GM19324 (cell line): Measurements from ENCODE around the gene RASL11A.
"Not testable (repeated sequence)": the region's sequence is repeated elsewhere in the genome, so short reads cannot be mapped to it uniquely, and the experiment has no call there.

ENCODE experiments used
- ATAC-seq: cut with Tn5 transposase; IDR thresholded peaks from one replicate; pipeline ENCODE4 v1.9.1; 2021; ENCODE audit warnings: mild to moderate bottlenecking, moderate library complexity; ENCODE audit not compliant: unreplicated experiment, low FRiP score

Gene RASL11A

GRCh38 chr13:27296496-27296895 is 25.9 kb downstream of the RASL11A start:
- no peak for ATAC-seq

GRCh38 chr13:27298849-27299248 is 28.2 kb downstream of the RASL11A start:
- no peak for ATAC-seq

GRCh38 chr13:27300406-27300805 is 29.8 kb downstream of the RASL11A start:
- not testable (repeated sequence) for ATAC-seq

GRCh38 chr13:27300941-27301586 is 30.4 kb downstream of the RASL11A start:
- no peak for ATAC-seq

- ATAC-seq: no peak
Measured at GRCh38 chr13:27302643-27303262, 32.1 kb downstream of the RASL11A start.

GRCh38 chr13:27304099-27304498 is 33.5 kb downstream of the RASL11A start:
- ATAC-seq: no peak

GRCh38 chr13:27304611-27305010 is 34.0 kb downstream of the RASL11A start:
- ATAC-seq: no peak

- no peak for ATAC-seq
Measured at GRCh38 chr13:27306364-27306763, 35.7 kb downstream of the RASL11A start.

GRCh38 chr13:27308941-27309340 is 38.3 kb downstream of the RASL11A start:
- ATAC-seq: no peak

GRCh38 chr13:27309401-27309958 is 38.9 kb downstream of the RASL11A start:
- no peak for ATAC-seq

- ATAC-seq: no peak
Measured at GRCh38 chr13:27309967-27310598, 39.5 kb downstream of the RASL11A start.

- ATAC-seq: no peak
Measured at GRCh38 chr13:27310946-27311345, 40.3 kb downstream of the RASL11A start.

- ATAC-seq: no peak
Measured at GRCh38 chr13:27311518-27312210, 41.0 kb downstream of the RASL11A start.

- no peak for ATAC-seq
Measured at GRCh38 chr13:27313770-27314169, 43.1 kb downstream of the RASL11A start.

- ATAC-seq: no peak
Measured at GRCh38 chr13:27319404-27319803, 48.8 kb downstream of the RASL11A start.

- ATAC-seq: no peak
Measured at GRCh38 chr13:27321468-27322431, 51.1 kb downstream of the RASL11A start.

GRCh38 chr13:27322443-27322842 is 51.8 kb downstream of the RASL11A start:
- ATAC-seq: not testable (repeated sequence)
